ENCODE measurements around the gene GPR176.

Gene GPR176

DNA sequence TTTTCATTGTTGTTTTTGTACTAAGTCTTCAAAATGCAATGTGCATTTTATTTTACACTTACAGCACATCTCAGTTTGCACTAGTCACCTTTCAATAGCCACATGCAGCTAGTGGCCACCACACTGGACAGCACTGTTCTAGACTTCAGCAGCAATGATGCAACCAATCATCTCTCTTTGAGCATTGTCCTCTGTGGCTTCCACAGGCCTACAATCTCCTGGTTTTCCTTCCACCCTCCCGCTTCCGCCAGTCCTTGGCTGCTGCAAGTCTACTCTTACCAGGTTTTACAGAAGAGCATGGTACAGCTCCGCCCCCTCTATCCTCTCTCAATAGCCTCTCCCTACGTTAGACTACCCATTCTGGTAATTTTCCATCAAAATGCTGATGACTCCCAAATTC is 112.3 kb downstream of the GPR176 start:
- DNase-seq (ENCODE audit: low read depth): no peak
- H3K4me3 ChIP-seq (ENCODE audit: control insufficient read depth, low read depth, low read length): no peak overlapping the region
- no peak for TF ChIP-seq CTCF (IDR thresholded peaks at IDR 0.05; ENCODE audit: control insufficient read depth, insufficient read depth, low read depth, low read length, missing control alignments)

GRCh38 chr15:39804026-39804425 is 116.0 kb downstream of the GPR176 start:
- no peak overlapping the region for H3K4me3 ChIP-seq (ENCODE audit: control insufficient read depth, low read depth, low read length)
- no peak for TF ChIP-seq CTCF (IDR thresholded peaks at IDR 0.05; ENCODE audit: control insufficient read depth, insufficient read depth, low read depth, low read length, missing control alignments)
- DNase-seq (ENCODE audit: low read depth): no peak

DNA sequence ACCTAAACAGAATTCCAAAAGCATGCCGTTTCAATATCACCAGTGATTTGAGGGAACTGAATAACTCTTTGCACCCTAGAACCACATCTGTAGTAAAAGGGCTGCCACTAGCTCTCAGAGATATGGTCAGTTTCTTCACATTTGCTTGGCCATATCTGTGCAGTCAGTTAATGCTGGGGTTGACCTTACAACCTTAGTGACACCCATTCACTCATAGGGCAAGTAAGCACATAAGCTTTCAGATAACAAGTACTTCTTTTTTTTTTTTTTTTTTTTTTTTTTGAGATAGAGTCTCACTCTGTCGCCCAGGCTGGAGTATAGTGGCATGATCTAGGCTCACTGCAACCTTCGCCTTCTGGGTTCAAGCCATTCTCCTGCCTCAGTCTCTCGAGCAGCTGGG is 117.0 kb downstream of the GPR176 start:
- no peak for TF ChIP-seq CTCF (IDR thresholded peaks at IDR 0.05; ENCODE audit: control insufficient read depth, insufficient read depth, low read depth, low read length, missing control alignments)
- no peak overlapping the region for H3K4me3 ChIP-seq (ENCODE audit: control insufficient read depth, low read depth, low read length)
- no peak for DNase-seq (ENCODE audit: low read depth)

- TF ChIP-seq CTCF (IDR thresholded peaks at IDR 0.05; ENCODE audit: control insufficient read depth, insufficient read depth, low read depth, low read length, missing control alignments): peak; percentile 49
- no peak overlapping the region for H3K4me3 ChIP-seq (ENCODE audit: control insufficient read depth, low read depth, low read length)
- DNase-seq (ENCODE audit: low read depth): no peak
Measured at GRCh38 chr15:39801641-39802309, 118.3 kb downstream of the GPR176 start.

DNA sequence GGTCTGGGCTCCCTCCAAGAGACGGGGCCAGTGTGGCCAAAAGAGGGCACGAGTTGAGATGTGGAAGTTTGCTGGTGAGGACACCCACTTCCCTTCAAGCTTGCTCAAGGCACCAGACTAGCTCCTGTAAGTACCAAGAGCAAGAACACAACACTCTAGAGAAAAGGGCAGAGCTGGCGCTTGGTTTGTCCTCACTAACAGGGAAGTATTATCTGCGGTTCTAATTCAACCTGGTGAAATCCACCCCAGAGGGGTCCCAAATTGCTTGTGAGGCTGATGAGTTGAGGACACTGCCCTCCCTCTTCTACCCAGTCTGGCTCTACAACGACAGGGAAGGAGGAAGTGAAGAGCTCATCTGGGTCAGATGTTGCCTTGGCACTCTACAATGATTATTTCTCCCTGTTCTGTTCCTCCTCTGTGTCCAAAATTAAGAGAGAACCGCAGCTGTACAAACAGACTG is 120.5 kb downstream of the GPR176 start:
- no peak for DNase-seq (ENCODE audit: low read depth)
- no peak for TF ChIP-seq CTCF (IDR thresholded peaks at IDR 0.05; ENCODE audit: control insufficient read depth, insufficient read depth, low read depth, low read length, missing control alignments)
- H3K4me3 ChIP-seq (ENCODE audit: control insufficient read depth, low read depth, low read length): no peak overlapping the region

- H3K4me3 ChIP-seq (ENCODE audit: control insufficient read depth, low read depth, low read length): no peak overlapping the region
- DNase-seq (ENCODE audit: low read depth): no peak
- no peak for TF ChIP-seq CTCF (IDR thresholded peaks at IDR 0.05; ENCODE audit: control insufficient read depth, insufficient read depth, low read depth, low read length, missing control alignments)
Measured at GRCh38 chr15:39798382-39798781, 121.7 kb downstream of the GPR176 start.

All from AG09309 (cell line).